Mononuclear cell (primary cell): ENCODE measurements around the gene LIN7C. TPM values are rescaled to one million over a fixed set of nuclear protein-coding genes. Genes with fewer than 3 reads are reported as not detected.

Experiments
- H3K27me3 ChIP-seq: 2 replicates; pipeline ENCODE4 v1.6.0; 2011; ENCODE audit warnings: low read length, control low read depth; ENCODE audit not compliant: insufficient read depth
- H3K4me1 ChIP-seq: 2 replicates; pipeline ENCODE4 v1.5.1; 2011; ENCODE audit warnings: mild to moderate bottlenecking, low read length, control low read depth; ENCODE audit not compliant: insufficient read depth
- H3K4me3 ChIP-seq: 2 replicates; pipeline ENCODE4 v1.5.1; 2011; ENCODE audit warnings: mild to moderate bottlenecking, low read length, moderate library complexity
- H3K9me3 ChIP-seq: 2 replicates; pipeline ENCODE4 v1.5.1; 2011; ENCODE audit warnings: low read depth, mild to moderate bottlenecking, control low read depth, low read length
- total RNA-seq: library from RNA; depleted of rRNA; stranded (reverse); fragments of >200 nt; gene quantifications from one replicate; pipeline ENCODE4 v1.2.3, GENCODE V29; 2012

LIN7C gene
- total RNA-seq, 1 donor, result 36.6 TPM

DNA sequence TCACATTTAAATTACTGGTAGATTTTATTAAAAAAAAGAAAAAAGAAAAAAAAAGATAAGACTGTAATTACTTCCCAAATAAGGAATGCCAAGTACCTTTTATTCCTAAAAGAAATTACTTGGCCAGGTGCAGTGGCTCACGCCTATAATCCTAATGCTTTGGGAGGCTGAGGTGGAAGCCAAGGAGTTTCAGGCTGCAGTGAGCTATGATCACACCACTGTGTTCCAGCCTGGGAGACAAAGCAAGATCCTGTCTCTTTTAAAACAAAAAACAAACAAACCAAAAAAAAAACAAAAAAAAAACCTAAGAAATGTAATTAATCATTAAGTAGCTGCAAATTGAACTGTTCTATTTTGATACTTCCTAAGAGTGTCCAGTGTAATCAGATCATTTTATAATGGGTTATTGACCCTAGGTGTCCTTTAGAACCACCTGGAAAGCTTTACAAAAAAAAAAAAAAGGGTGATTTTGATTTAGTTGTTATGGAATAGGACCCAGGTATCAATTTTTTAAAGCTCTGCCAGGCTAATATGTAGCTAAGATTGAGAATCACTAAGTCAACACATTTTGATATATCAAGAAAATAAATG is 10.8 kb downstream of the LIN7C start:
- no peak overlapping the region for H3K4me3 ChIP-seq
- H3K9me3 ChIP-seq, result no peaks in the 10 kb centered on the region
- H3K4me1 ChIP-seq, result no peaks in the 10 kb centered on the region
- no peaks in the 10 kb centered on the region for H3K27me3 ChIP-seq

DNA sequence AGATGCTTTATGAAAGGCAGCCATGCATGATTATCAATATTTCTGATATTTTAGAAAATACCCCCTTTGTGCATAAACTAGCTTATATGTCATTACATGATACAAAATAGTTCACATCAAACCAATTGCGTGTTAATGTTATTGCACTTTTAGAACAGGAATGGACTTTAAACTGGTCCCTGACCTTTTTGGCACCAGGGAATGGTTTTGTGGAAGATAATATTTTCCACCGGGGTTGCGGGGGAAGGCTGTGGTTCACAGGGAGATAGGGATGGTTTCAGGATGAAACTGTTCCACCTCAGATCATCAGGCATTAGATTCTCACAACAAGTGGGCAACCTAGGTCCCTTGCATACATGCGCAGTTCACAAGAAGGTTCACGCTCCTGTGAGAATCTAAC is 17.5 kb downstream of the LIN7C start:
- no peaks in the 10 kb centered on the region for H3K27me3 ChIP-seq
- H3K4me1 ChIP-seq, result no peaks in the 10 kb centered on the region
- no peaks in the 10 kb centered on the region for H3K9me3 ChIP-seq
- H3K4me3 ChIP-seq, result no peak overlapping the region

DNA sequence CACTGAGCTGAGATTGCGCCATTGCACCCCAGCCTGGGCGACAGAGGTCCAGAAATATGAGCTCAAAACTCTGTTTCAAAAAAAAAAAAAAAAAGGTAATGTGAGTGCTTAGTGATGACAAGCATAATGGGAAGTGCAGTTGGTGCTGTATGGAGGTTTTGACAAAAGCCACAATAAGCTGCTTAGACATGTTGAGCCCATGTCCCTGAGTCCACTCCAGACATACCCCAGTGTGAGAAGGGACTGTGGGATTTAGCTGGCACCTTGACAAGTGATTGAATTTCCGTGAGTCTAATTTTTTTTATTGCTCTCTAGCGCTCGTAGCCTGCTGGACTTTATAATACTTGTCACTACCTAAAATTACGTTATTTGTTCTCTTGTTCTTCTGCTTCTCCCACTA is 18.9 kb downstream of the LIN7C start:
- Histone ChIP-seq H3K9me3 (no peaks in the 10 kb centered on the region), H3K27me3 (no peaks in the 10 kb centered on the region), H3K4me3 (no peak overlapping the region), H3K4me1 (no peaks in the 10 kb centered on the region)

DNA sequence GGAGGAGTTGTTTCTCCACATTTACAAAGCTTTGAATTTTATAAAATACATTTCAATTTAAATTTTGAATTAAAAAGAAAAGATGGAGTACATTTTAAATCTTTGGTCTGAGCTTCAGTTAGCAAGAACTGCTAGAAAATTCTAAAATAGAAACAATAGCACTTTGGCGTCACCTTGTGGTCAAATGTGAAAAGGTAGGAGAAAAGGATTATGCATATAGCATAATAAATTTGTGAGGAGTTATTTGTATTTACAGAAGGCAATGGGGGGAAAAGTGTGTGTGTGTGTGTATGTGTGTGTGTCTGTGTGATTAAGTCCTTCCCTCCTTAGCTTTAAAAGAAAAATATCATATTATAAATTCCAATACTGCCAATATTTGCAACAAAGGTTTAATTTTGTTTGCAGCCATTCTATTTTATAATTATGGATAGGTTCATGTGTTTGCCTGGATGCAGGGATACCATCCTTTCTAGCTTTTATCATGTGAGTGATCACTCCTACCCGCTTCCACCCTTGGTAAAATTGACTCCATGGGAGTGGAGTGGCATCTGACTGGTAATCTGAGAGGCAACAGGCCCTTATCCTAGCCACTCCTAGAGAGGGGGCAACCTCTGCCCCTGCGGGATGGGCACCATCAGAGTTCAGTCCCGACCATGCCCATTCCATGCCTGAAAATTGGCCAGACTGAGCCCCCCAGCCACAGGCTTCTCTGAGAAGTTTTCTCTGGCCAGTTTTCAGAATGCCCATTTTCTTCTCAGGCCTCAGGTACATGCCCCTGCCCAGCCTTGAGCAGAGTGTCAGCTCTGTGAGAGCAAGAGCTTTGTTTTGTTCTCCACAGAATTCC is 20.4 kb downstream of the LIN7C start:
- H3K4me1 ChIP-seq, result no peaks in the 10 kb centered on the region

DNA sequence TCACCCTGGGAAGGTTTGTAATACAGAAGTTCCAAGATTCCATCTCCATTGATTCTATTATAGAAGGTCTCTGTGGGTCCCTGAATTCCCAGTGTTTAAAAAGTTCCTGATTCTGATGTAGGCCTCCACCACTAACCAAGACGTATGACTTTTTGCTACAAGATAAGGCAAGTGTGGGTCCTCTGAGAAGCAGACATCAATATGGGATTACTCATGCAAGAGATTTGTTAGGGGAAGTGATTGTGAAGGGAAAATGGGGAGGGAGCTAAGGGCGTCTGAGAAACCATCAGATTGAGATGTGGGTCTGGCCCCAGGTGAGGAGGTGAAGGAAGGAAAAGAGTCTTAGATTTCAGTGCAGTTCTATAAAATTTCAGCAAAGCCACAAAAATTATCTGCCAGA is 23.8 kb downstream of the LIN7C start:
- Histone ChIP-seq H3K27me3 (no peaks in the 10 kb centered on the region), H3K9me3 (no peaks in the 10 kb centered on the region), H3K4me3 (no peak overlapping the region)

More for the DNA sequence above, 20.4 kb downstream of the LIN7C start:
- Histone ChIP-seq H3K27me3 (no peaks in the 10 kb centered on the region), H3K9me3 (no peaks in the 10 kb centered on the region), H3K4me3 (no peak overlapping the region)

DNA sequence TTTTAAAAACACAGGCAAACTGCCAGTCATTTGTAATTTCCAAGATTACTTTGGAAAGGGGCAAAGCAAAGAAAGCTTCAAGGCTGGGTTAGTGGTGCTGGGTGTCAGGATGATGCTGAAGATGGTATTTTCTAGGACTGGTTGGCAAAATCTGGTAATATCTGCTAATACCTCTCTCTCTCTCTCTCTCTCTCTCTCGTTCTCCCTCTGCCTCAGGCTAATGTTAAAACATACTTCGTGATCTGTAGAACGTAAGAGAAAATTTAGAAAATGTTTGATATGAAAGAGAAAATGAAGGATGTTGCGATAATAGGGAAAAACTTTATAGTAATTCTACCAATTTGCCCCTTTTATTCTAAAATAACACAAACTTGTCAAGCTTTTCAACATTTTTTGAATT is 24.6 kb downstream of the LIN7C start:
- Histone ChIP-seq H3K4me3 (no peak overlapping the region), H3K4me1 (no peaks in the 10 kb centered on the region), H3K9me3 (no peaks in the 10 kb centered on the region), H3K27me3 (no peaks in the 10 kb centered on the region)

More for the DNA sequence above, 23.8 kb downstream of the LIN7C start:
- H3K4me1 ChIP-seq, result no peaks in the 10 kb centered on the region

DNA sequence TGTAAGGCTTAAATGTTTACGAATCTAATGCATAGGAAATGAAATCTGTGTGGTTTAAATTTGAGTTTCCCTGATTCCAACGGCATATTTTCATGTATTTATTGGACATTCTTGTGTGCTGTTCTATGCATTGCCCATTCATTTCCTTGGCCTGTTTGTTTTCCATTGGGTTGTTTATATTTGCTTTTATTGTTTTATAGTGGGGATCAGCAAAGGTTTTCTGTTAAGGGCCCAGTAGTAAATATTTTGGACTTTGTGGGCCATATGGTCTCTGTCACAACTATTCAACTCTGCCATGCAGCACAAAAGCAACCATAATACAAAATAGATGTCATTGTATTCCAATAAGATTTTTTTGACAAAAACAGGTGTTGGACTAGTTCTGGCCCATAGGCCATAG is 28.7 kb downstream of the LIN7C start:
- no peaks in the 10 kb centered on the region for H3K9me3 ChIP-seq
- H3K4me1 ChIP-seq, result no peaks in the 10 kb centered on the region
- H3K27me3 ChIP-seq, result peaks cover 5% of the 10 kb centered on the region
- H3K4me3 ChIP-seq, result no peak overlapping the region

DNA sequence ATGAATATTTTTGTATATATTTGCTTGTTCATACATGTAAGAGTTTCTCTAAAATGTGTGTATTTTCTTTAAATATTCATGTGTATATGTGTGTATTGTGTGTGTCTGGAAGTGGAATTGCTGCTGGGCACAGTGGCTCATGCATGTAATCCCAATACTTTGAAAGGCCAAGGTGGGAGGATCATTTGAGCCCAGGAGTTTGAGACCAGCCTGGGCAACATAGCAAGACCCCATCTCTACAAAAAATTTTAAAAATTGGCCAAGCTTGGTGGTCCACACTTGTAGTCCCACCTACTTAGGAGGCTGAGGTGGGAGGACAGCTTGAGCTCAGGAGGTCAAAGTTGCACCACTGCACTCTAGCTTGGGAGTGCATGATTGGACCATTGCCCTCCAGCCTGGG is 29.3 kb downstream of the LIN7C start:
- no peaks in the 10 kb centered on the region for H3K9me3 ChIP-seq
- H3K27me3 ChIP-seq, result peaks cover 5% of the 10 kb centered on the region
- no peaks in the 10 kb centered on the region for H3K4me1 ChIP-seq
- no peak overlapping the region for H3K4me3 ChIP-seq

DNA sequence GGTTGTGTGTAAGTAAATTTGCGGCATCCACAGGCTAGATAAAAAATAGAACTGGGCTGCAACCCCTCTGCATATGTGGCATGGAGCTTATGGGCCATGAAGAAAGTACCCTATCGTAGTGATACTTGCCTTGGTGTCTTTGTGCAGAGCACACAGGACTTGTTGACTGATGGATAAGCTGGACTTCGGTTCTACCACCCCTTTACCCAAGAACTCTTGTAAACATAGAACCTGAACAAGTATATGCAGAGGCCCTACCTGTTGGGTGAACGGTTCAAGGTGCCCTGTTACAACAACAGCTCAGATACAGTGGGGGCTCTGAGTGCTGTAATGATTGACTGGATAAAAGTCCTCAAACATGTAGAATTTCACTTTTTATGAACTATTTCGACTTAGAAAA is 30.9 kb downstream of the LIN7C start:
- Histone ChIP-seq H3K9me3 (no peaks in the 10 kb centered on the region), H3K4me1 (peaks cover 10% of the 10 kb centered on the region), H3K27me3 (peaks cover 10% of the 10 kb centered on the region)

DNA sequence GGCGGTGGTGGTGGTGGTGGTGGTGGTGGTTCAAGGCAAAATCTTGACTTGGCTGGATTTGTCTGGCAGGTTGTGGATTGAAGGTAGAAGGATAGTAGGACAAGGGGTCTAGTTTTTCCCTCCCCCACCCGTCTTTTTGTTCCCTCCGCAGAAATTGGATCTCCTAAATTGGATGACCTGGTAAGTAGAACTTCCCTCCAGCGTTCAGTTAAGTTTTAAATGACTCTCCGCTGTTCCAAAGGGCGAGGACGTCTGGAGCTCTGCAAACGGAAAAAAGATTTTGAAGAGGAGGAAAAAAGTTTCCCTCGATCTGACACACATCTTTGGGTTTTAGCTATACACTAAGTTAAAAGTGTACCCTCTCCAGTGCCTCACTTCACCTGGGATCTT is 33.6 kb downstream of the LIN7C start:
- H3K4me3 ChIP-seq, result no peak overlapping the region
- peaks cover 16% of the 10 kb centered on the region for H3K27me3 ChIP-seq

More for the DNA sequence above, 30.9 kb downstream of the LIN7C start:
- H3K4me3 ChIP-seq, result no peak overlapping the region

DNA sequence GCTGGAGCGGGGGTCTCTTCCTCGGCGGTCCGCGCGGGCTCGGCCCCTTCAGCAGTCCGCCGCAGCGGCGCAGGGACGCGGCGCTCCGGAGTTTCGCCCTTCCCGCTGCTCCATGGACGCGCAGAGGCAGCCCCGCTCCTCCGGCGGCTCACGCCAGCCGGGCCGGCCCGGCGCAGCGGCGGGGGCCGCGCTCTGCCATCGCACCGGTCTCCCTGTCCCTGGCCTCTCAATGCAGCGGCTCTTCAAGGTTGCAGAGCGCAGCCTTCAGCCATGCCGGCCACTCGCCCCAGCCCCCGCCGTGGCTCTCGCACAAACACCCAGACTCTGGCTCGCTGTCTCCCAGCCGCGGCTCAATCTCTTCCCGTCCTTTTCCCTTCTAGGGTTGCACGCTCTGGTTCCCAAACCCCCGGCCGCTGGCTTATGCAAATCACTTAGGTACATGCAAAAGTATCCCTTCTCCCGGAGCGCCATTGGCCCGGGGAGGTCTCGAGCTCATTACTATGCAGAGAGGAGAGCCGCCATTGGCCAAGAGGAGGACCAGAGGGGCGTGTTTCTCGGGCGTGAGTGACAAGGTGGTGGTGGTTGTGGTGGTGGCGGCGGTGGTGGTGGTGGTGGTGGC is 34.1 kb downstream of the LIN7C start, which contains the start of gene LGR4:
LGR4 (minus strand) TSS at position 393 of the 619 bp plus-strand sequence. CDS start 488 bp downstream, outside the sequence.
- Histone ChIP-seq H3K9me3 (no peaks in the 10 kb centered on the region), H3K4me3 (peak within 1 kb of the TSS; percentile 50), H3K27me3 (peaks cover 16% of the 10 kb centered on the region), H3K4me1 (peaks cover 11% of the 10 kb centered on the region)

More for the DNA sequence above, 33.6 kb downstream of the LIN7C start:
- Histone ChIP-seq H3K4me1 (peaks cover 11% of the 10 kb centered on the region), H3K9me3 (no peaks in the 10 kb centered on the region)

DNA sequence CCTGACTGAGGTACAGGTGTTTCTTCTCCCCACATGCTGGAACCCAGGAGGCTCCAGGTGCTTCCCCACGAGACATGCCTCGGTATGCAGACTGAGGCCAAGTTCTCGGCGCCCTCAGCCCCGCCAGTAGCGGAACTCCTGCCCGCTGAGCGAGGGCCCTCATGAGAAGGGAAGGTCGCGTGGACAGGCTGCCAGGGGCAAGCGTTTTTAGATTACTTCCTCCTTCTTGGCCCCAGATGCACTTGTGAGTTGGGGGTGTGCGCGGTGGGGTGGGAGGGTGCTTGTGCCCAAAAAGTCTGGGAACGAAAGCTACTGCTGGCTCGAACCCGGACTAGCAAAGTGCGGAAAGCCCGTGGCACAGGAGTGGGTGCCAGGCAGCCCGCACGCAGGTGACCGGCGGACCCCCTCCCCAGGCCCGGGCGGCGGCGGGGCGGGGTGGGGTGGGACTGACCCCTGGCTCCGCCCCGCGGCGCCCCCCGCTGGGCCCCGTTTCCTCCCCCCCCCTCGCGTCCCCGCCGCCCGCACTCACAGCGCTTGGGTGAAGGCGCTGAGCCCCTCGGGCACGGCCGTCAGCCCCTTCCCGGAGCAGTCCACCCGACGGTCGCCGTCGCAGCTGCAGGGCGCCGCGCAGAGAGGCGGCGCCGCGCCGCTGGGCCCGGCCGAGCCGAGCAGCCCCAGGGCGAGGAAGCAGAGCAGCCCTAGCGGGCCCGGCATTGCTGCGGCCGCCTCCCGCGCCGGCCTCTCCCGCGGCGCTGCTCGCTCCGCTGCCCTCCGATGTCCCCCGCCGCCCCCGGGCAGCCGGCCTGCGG is 34.8 kb downstream of the LIN7C start:
- H3K4me1 ChIP-seq, result peaks cover 11% of the 10 kb centered on the region
- peaks cover 16% of the 10 kb centered on the region for H3K27me3 ChIP-seq
- no peaks in the 10 kb centered on the region for H3K9me3 ChIP-seq
- peak overlapping the region; percentile 50 for H3K4me3 ChIP-seq

DNA sequence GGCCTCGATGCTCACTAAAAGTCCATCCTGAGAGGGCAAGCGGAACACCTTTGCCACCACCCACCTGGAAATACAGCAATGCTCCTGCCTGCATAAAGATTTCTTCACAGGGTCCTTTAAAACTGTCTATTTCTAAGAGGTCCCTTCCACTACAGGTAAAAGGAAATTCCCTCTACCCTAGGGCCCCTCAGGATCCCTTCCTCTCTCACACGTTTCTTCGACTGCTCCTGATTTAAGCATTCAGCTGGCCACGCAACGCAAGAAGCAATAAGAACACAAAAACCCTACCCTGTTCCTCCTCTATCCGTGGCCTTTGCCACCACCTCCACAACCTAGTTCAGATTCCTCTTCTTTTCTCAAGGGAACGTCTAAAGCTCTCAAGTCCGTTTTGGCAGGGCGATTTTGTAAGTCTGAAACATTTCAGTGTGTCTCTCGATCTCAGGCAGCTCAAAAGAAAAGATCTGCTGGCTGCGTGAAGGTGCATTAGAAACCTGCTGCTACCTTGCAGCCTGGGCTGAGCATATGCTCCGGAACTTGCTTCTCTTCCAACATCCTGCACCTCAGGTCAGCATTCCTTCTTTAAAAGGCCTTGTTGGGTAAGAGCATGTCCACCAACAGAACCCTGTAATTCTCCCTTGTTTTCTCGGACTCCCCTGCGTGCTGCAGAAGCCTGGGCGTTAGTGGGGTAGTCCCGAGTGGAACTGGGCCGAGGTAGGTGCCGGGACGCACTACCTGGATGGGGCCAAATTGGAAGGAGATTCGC is 35.6 kb downstream of the LIN7C start:
- Histone ChIP-seq H3K4me1 (peaks cover 11% of the 10 kb centered on the region), H3K4me3 (peak overlapping the region; percentile 28), H3K9me3 (no peaks in the 10 kb centered on the region), H3K27me3 (peaks cover 16% of the 10 kb centered on the region)

DNA sequence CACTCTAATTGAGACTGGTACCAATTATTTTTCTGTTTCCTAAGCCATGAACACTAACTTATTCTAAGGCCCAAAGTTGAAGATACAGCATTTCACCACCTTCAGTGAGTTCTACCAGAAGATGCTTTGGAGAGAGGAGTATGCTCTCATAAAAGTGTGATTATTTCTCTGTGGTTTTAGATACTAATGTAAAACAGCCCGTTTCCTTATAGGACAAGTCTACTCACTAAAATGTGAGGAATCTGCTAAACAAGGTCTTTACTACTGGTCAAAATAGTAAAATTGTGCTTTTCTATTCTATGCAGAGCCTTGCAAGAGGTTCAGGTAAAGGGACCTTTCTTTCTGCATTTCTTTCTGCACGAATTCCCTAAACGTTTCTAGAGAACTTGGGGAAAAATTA is 36.4 kb downstream of the LIN7C start:
- H3K9me3 ChIP-seq, result no peaks in the 10 kb centered on the region
- no peak overlapping the region for H3K4me3 ChIP-seq
- H3K4me1 ChIP-seq, result peaks cover 11% of the 10 kb centered on the region
- peaks cover 16% of the 10 kb centered on the region for H3K27me3 ChIP-seq
